ENCODE data around the gene DHRS7B.
A peak's percentile ranks its signal among the peaks of the same experiment; 100 is the strongest.
"Not testable (repeated sequence)": the region's sequence is repeated elsewhere in the genome, so short reads cannot be mapped to it uniquely, and the experiment has no call there.

Gene DHRS7B, protein sequence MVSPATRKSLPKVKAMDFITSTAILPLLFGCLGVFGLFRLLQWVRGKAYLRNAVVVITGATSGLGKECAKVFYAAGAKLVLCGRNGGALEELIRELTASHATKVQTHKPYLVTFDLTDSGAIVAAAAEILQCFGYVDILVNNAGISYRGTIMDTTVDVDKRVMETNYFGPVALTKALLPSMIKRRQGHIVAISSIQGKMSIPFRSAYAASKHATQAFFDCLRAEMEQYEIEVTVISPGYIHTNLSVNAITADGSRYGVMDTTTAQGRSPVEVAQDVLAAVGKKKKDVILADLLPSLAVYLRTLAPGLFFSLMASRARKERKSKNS

DNA sequence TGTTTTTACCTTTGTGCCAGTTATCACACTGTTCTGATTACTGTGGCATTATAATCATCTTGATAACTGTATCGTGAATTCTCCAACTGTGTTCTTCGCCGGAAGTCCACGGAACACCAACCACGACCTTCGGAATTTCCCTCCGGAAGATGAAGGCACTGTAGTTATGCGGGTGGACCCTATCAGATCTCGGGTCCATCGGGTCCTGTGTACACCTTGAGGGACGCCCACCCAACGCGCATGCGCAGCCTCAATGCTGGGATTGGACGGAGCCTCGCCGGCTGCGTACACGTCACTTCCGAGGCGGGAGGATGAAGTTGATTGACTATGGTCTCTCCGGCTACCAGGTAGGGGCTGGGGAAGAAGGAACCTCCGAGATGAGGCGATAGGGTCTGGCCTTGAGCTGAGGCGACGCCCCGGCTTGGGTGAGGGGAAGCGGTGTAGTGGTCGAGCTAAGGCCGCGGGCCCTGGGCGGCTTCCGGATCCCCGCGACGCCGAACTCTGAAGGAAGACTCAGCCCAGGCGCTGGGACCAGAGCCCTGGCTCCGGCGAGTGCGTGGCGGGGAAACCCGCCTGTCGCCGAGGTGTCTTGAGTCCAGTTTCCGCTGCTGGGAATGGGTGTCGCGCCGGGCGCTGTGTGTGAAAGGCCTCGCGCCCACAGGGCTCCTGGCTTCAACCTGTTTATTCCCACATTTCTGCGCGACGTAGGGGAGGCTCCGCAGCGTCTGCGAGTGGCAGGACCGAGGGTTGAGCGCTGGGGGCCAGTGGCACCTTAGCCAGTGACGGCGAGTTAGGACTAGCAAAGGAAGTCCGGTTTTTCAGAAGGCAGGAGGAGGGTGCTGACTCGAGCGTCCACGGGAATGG, at the start of gene DHRS7B:
Gene DHRS7B (plus strand): TSS at position 320 of the 864 bp plus-strand sequence. CDS start 8 bp downstream, at position 328.
- peak; percentile 98 for DNase-seq

DNA sequence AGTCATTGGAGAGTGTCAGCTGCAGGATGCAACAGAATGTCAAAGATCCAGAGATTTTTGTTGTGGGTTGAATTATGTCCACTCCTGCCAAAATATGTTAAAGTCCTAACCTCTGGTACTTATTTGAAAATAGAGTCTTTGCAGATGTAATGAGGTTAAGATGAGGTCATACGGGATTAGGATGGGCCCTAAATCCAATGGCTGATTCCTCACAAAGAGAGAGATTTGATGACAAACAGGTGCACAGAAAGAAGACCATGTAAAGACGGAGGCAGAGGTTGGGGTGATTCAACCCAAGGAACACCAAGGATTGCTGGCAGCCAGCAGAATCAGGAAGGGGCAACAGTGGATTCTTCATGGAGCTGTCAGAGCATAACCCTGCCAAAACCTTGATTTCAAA, 49.5 kb upstream of the DHRS7B start:
- DNase-seq, result no peak

DNA sequence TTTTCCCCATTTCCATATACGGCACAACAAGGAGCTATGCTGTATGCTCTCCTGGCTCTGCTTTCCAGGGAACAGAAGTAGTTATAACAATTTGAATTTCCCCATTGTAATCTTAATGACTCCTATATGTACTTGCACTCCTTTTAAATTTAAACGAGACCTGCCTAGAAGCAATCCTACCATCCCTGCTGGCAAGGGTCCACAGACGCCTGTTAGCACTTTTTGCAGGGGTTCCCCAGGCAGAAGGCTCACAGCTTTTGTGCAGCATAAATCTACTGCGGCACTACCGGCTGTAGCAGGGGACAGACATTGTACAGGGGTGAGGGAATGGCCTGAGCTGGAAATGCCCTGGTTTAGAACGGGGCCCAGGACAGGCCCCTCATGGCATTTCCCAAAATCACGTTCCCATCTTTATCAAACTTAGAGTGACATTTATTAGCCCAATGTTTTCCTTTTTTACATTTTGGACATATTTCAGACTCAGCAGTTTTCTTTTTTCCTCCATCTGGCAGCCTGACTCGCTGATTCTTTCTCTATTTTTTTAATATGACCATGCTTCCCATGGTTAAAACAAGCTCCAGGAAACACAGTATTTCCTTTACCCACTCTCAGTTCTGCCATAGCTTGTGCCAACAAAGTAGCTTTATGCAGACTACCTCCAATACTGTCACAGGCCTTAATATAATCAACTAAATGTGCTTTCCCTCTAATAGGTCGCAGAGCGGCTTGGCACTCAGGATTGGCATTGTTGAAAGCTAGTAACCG, 48.6 kb upstream of the DHRS7B start:
- DNase-seq, result no peak

DNA sequence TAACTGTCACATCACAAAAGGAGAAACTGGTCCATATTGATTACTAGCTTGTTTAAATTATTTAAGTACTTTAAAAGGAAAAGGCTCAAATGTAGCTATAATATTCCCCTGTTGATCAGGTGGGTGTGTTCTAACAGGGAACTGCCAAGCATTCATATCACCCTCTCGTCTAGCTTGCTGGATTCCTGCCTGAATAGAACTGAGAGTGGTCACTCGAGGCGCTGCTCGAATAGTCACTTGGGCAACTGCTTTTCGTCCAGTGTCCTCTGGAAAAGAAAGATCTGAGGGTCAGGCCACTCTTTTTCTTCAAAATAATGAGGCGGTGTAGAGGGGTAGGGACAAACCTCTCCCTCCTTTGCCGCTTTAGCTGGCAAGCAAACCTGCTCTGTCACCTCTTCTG, 47.6 kb upstream of the DHRS7B start:
- DNase-seq, result no peak

DNA sequence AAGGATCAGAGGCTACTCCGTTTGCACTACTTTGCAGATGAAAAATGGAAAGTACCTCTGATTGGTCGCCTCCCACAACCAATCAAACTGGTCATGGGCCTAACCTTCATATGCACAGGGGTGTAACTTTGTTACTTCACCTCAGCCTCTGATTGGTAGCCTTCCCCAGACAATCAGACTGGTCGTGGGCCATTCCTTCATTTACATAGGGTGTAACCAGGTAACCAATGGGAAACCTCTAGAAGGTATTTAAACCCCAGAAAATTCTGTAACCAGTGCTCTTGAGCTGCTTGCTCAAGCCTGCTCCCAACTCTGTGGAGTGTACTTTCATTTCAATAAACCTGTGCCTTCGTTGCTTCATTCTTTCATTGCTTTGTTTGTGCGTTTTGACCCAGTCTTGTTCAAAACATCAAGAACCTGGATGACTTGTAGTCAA, 44.7 kb upstream of the DHRS7B start:
- no peak for DNase-seq

DNA sequence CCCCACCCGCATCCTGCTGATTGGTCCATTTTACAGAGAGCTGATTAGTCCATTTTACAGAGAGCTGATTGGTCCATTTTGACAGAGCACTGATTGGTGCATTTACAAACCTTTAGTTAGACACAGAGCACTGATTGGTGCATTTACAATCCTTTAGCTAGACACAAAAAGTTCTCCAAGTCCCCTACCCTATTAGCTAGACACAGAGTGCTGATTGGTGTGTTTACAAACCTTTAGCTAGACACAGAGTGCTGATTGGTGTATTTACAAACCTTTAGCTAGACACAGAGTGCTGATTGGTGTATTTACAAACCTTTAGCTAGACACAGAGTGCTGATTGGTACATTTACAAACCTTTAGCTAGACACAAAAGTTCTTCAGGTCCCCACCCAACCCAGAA, 41.5 kb upstream of the DHRS7B start:
- not testable (repeated sequence) for DNase-seq

DNA sequence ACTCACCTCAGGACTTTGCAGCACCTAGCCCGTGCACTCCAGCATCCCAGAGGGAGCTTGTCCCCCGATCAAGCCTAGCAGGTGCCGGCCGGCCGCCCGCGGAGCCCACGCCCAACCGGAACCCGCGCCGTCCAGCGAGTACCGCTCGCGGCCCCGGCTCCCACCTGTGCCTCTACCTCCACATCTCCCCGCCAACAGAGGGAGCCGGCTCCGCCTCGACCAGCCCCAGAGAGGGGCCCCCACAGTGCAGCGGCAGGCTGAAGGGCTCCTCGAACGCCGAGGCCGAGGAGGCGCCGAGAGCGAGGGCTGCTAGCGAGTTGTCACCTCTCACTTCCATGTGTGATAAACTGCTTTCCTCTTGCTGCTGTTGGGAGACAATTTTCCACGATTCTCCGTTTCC, 41.1 kb upstream of the DHRS7B start:
- no peak for DNase-seq

DNA sequence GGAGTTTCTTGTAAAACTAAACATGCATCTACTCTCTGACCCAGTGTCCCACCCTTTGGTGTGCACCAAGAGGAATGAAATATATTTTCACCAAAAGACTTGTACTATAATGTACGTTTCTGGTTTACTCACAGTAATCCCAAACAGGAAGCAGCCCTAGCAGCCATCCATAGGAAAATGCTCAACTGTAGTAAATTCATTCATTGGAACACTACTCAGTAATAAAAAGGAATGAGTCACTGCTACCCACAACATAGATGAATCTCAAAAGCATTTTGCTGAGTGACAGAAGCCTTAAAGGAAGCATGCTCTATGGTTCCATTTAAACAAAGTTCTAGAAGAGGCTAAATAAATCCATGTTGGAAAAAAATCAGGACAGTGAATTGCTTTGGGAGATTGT, 37.6 kb upstream of the DHRS7B start:
- DNase-seq, result no peak

DNA sequence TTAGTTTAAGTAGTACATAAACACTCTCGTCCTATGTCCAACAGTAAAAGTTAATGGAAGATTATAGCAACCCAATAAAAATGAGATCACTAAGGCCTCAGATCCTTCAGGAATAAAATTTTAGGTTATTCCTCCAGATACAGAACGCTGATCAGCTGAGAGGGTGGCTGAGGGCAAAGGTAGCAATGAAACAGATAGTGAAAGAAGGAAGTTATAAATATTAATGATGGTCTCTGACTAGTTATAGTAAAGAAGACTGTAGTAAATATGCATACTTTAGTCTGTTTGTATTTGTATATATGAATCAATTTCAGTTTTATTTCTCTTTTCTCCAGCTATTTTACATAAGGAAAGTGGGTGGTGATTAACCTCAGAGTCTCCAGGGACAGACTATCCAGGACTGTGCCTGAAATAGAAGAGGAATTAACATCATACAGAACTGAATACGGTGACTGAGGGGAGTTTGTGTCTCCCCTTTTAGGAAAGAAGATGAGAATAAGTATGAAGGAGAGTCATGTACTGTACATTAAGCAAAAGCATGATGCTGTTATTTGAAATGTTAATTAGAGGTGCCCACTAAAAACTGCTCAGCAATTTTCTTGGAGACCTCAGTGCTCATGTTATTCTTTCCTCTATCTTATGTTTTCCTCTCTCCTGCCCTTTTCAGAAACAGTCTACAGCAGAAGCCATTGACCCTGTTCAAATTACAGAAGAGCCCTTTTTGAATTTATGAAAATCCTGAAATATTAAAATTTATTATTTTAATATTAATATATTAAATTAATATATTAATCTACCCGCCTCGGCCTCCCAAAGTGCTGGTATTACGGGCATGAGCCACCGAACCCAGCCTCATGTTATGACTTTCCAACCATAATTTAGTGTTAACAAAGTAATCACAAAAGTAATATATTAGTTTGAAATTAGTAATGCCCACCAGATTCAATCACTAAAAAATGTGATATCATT, 36.5 kb upstream of the DHRS7B start:
- DNase-seq, result no peak

DNA sequence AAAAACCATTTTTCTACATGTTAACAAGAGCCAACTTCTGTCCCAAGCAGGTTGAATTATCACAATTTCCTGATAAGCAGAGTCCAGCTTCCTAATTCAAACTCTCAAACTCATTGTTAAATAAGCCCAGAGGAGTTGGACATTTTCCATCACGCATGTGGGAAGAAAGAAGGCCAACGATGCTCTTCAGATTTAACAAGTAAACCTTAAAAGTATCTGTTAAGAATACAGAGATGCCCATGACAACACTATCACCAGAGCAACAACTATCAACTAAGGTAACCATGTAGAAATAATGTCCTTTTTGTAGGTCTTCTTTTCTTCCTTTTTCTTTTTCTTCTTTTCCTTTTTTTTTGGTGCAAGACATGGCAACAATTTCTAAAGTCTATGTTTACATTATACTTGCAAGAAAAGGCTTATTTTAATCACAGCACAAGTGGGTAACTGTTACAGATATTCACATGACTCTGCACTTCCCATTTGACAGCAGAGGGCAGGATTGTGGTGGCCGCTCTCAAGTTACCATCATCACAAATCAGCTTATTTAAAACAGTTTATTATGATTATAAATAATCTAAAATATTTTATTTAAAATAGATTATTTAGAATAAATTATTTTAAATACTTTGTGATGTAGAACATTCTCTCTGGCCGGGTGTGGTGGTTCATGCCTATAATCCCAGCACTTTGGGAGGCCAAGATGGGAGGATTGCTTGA, 35.7 kb upstream of the DHRS7B start:
- DNase-seq, result no peak

DNA sequence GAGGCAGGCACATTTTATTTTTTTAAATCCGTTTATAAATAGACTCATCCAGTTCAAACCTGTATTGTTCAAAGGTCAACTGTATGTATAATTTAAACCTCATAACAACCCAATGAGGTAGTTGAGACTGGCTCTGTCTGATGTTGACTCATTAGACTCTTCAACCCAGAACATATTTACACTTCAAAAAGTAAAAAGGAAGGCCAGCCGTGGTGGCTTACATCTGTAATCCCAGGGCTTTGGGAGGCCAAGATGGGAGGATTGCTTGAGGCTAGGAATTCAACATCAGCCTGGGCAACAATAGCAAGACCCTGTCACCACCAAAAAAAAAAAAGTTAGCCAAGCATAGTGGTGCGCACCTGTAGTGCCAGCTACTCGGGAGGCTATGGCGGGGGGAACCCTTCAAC, 32.5 kb upstream of the DHRS7B start:
- no peak for DNase-seq

DNA sequence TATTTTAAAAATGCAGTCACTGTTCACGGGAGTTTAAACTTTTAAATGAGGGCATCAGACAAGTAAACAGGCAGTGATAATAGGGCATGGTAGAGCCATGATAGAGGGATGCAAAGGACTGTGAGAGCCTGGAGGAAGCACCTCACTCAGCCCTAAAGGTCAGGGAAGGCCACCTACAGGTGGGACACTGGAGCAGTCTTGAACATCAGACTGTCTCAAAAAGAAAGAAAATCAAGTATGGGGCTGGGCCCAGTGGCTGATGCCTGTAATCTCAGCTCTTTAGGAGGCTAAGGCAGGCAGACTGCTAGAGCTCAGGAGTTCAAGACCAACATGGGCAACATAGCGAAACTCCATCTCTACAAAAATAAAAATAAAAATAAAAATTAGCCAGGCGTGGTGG, 31.0 kb upstream of the DHRS7B start:
- no peak for DNase-seq

DNA sequence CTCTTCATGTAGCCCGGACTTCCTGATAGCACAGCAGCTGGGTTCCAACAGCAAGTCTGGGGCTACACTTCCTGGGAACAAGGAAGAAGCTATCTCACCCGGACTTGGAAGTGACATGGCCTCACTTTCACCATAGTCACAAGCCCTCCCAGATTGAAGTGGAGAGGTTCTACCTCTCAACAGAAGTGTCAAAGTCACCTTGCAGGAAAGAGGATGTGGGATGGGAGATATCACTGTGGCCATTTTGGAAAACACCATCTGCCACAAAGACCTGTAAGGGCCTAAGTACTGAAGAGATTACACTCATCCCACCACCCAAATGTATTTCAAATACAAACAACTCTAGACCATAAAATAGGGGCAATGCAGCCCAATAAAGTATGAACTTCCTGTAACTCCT, 29.9 kb upstream of the DHRS7B start:
- DNase-seq, result no peak

DNA sequence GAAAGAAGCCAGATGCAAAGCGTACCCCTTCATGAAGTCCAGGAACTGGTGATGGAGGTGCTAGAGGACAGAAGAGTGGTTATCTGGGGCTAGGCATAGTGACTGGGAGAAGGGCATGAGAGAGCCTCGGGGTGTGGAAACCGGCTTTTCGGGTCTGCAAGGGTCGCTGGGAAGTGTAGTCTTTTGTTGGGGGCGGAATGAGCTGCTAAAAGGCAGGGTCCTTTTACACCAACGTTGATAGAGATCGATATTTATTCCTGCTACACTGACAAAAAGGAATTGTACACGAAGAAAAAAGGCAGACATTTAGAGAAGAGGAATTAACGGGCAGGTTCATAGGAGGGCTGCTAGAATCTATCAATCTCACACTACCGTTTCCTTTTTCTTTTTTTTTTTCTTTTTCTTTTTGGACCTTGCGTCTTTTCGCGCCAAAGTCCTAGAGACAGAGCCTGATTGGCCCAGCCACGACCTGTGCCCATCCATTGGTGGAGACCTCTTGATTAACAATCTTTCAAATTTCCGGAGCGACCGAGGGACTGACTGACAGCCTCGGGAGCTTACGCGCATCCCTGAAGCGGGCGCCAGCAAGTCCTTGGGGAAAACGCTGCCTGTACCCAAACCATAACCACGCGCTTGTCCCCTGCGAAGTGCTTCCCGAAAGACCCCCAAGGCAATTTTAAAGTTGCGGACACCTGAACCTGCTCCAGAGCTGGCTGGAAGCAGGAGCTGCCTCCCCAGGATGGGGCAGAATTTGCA, 27.7 kb upstream of the DHRS7B start:
- DNase-seq, result peak; percentile 63

DNA sequence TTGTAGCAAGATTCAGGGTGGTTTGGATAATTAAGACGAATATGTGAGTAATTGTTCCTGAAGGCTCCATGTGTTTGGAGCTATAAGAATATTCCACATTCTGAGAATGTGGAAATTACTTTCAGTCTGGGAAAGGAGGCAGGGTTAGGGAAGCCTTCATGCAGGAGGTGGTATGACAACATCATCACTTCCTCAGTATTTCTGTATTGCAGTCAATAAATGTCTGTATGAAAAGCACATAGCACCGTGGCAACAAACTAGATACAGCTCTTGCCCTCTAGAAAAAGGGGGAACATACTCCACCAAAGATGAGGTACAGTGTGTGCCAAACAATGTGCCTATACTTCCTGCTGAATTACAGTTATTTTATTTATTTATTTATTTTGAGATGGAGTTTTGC, 26.1 kb upstream of the DHRS7B start:
- DNase-seq, result no peak

DNA sequence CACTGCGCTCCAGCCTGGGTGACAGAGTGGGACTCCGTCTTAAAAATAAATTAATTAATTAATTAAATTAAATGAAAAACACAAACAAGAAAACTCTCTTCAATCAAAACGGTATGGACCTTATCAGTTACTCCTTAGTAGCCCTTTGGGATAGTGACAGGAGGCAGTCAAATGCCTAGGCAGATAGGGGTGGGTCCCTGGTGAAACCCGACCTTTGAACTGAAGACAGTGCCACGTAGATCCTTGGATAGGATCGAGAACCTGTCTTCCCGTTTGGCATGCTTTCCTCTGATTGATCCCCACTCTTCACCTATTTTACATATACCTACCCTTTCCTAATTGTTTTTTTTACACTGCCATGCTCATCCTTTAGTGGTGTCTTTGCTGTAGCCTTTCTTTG, 22.2 kb upstream of the DHRS7B start:
- DNase-seq, result no peak

DNA sequence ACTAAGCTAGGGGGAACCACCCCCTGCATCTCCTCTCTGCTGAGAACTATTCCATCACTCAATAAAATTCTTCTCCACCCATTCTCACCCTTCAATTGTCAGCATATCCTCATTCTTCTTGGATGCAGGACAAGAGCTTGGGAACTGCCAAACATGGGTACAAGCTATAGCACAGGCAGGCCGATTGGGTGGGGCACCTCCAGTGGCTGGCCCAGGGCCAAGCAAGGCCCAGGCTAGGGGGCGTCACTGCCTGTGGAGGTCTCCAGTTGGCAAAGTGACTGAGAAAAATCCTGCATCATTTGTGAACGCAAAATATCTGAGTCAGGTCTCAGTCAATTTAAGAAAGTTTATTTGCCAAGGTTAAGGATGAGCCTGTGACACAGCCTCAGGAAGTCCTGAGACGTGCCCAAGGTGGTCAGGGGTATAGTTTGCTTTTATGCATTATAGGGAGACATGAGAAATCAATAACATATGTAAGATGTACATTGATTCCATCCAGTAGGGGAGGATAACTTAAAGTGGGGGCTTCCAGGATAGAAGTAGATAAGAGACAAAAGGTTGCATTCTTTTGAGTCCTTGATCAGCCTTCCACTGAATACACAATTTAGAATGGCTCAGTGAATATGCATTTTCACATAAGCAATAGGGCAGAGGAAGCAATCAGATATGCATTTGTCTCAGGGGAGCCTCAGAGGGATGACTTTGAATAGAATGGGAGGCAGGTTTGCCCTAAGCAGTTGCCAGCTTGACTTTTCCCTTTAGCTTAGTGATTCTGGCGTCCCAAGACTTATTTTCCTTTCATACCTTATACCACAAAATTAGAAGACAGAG, 21.5 kb upstream of the DHRS7B start:
- no peak for DNase-seq

DNA sequence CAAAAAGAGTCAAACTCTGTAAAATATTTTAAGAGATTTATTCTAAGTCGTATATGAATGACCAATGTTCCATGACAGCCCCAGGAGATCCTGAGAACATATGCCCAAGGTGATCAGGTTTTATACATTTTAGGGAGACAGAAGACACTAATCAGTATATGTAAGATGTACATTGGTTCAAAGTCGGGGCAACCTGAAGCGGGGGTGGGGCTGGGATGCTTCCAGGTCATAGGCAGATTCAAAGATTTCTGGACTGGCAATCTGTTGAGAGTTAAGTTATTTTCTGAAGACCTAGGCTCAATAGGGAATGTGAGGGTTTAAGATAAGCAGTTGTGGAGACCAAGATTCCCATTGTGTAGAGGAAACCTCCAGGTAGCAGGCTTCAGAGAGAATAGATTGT, 20.4 kb upstream of the DHRS7B start:
- no peak for DNase-seq

DNA sequence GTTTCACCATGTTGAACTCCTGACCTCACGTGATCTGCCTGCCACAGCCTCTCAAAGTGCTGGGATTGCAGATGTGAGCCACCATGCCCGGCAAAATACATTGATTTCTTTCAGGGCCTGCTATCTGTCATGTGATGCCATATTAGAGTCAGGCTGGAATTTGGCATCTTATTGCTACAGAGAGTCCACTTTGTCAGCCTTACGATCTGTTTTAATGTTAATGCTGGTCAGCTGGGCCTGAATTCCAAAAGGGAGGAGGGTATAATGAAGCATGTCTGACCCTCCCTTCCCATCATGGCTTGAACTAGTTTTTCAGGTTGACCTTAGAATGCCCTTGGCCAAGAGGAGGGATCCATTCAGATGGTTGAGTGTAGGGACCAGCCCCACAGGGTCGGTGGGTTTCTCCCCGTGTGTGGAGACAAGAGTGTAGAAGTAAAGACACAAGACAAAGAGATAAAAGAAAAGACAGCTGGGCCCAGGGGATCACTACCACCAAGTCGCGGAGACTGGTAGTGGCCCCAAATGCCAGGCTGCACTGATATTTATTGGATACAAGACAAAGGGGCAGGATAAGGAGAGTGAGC, 19.6 kb upstream of the DHRS7B start:
- DNase-seq, result not testable (repeated sequence)

Measured in CD4-positive, alpha-beta T cell treated with Interleukin-6 for 4 hours (primary cell).